Measurements from ENCODE around the gene AHRR. TPM values are rescaled to one million over a fixed set of nuclear protein-coding genes. Genes with fewer than 3 reads are reported as not detected.

Gene AHRR
- total RNA-seq, 2 experiments from 2014 or later = 2.2 to 3.4 TPM

DNA sequence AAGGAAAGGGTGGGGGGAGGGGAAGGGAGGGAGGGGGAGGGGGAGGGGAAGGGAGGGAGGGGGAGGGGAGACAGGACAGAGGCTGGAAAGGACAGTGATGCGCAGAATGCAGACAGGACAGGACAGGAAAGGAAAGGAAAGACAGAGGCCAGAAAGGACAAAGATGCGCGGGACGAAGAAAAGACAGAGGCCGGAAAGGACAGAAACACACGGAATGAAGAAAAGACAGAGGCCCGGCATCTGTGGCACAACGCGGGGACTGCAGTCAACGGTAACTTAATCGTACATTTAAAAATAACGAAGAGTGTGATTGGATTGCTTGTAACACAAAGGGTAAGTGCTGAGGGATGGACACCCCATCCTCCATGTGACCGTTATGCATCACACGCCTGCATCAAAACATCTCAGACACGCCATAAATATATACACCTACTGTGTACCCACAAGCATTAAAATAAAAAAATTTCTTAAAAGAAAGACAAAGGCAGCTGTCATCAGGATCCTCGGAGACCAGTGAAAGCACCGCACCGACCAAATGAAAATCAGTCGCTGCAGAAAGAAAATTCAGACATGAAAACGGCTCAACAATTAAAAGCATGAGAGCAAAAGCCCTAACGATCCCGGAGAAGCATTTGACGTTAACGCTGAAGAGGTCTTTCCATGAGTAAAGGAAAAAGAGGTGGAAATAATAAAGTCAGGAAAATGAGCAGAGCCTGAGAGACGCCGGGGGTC lies 68.5 kb downstream of the AHRR start:
- Histone ChIP-seq H3K27ac (ENCODE audit: low read depth, low read length, poor library complexity, severe bottlenecking) (no peak overlapping the region), H3K79me2 (ENCODE audit: insufficient read depth, low read depth, low read length) (no peaks in the 10 kb centered on the region), H3K36me3 (ENCODE audit: insufficient read depth, low read length) (no peaks in the 10 kb centered on the region), H3K9me3 (ENCODE audit: low read length) (no peaks in the 10 kb centered on the region; the same call in 1 of the 2 replicates), H3K9me2 (ENCODE audit: insufficient read depth, low read length) (no peaks in the 10 kb centered on the region), H3K4me1 (ENCODE audit: insufficient read depth, low read length, poor library complexity, severe bottlenecking) (peaks cover 7% of the 10 kb centered on the region), H4K20me1 (ENCODE audit: insufficient read depth, low read length) (no peaks in the 10 kb centered on the region), H3K4me3 (ENCODE audit: low read depth, low read length, poor library complexity, severe bottlenecking) (no peak overlapping the region), H3K4me2 (ENCODE audit: low read length) (no peak overlapping the region), H2AFZ (ENCODE audit: low read length) (no peak overlapping the region)
- BruUV-seq (replicated peaks) = no TSS peak
- TF ChIP-seq, protein P1, sequence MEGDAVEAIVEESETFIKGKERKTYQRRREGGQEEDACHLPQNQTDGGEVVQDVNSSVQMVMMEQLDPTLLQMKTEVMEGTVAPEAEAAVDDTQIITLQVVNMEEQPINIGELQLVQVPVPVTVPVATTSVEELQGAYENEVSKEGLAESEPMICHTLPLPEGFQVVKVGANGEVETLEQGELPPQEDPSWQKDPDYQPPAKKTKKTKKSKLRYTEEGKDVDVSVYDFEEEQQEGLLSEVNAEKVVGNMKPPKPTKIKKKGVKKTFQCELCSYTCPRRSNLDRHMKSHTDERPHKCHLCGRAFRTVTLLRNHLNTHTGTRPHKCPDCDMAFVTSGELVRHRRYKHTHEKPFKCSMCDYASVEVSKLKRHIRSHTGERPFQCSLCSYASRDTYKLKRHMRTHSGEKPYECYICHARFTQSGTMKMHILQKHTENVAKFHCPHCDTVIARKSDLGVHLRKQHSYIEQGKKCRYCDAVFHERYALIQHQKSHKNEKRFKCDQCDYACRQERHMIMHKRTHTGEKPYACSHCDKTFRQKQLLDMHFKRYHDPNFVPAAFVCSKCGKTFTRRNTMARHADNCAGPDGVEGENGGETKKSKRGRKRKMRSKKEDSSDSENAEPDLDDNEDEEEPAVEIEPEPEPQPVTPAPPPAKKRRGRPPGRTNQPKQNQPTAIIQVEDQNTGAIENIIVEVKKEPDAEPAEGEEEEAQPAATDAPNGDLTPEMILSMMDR (conservative IDR thresholded peaks at IDR 0.05; ENCODE audit: low read length) = no peak
- TF ChIP-seq EZH2phosphoT487 (IDR thresholded peaks at IDR 0.05; ENCODE audit: borderline replicate concordance, low read depth, low read length) = no peak
- intact Hi-C loops (cut with micrococcal nuclease; ENCODE audit: unreplicated experiment) = no loop called here
- POLR2A ChIA-PET = no interaction called here
- CTCF ChIA-PET (ENCODE audit: unreplicated experiment) = no interaction called here
- no peak for DNase-seq (ENCODE audit: low spot score)

GRCh38 chr5:390623-391491 lies 69.3 kb downstream of the AHRR start:
- no peak overlapping the region for H2AFZ ChIP-seq (ENCODE audit: low read length)
- H3K4me1 ChIP-seq (ENCODE audit: insufficient read depth, low read length, poor library complexity, severe bottlenecking) = peaks cover 7% of the 10 kb centered on the region
- intact Hi-C loops (cut with micrococcal nuclease; ENCODE audit: unreplicated experiment) = no loop called here
- ChIA-PET CTCF (ENCODE audit: unreplicated experiment) (no interaction called here), POLR2A (no interaction called here)
- DNase-seq (ENCODE audit: low spot score) = no peak
- H3K4me2 ChIP-seq (ENCODE audit: low read length) = no peak overlapping the region
- H3K4me3 ChIP-seq (ENCODE audit: low read depth, low read length, poor library complexity, severe bottlenecking) = no peak overlapping the region
- H3K9me3 ChIP-seq (ENCODE audit: low read length) = no peaks in the 10 kb centered on the region
- BruUV-seq (replicated peaks) = no TSS peak
- no peaks in the 10 kb centered on the region for H3K9me2 ChIP-seq (ENCODE audit: insufficient read depth, low read length)
- H3K27ac ChIP-seq (ENCODE audit: low read depth, low read length, poor library complexity, severe bottlenecking) = no peak overlapping the region
- TF ChIP-seq EZH2phosphoT487 (IDR thresholded peaks at IDR 0.05; ENCODE audit: borderline replicate concordance, low read depth, low read length) = no peak
- TF ChIP-seq, protein P1 (conservative IDR thresholded peaks at IDR 0.05; ENCODE audit: low read length) = no peak
- H3K36me3 ChIP-seq (ENCODE audit: insufficient read depth, low read length) = no peaks in the 10 kb centered on the region
- no peaks in the 10 kb centered on the region for H3K79me2 ChIP-seq (ENCODE audit: insufficient read depth, low read depth, low read length)
- H4K20me1 ChIP-seq (ENCODE audit: insufficient read depth, low read length) = no peaks in the 10 kb centered on the region

All from OCI-LY7 (cell line).